Hematopoietic multipotent progenitor cell (in vitro differentiated cells): ENCODE data around the gene PRKCSH. TPM values are rescaled to one million over a fixed set of nuclear protein-coding genes. Genes with fewer than 3 reads are reported as not detected.
A peak's percentile ranks its signal among the peaks of the same experiment; 100 is the strongest.
"Not testable (repeated sequence)": the region's sequence is repeated elsewhere in the genome, so short reads cannot be mapped to it uniquely, and the experiment has no call there.

Experiments
- DNase-seq, 3 donors: peaks; one replicate each; pipeline ENCODE4 v3.0.0-alpha.2; 2011 to 2015; ENCODE audit warnings: low read depth in 2 of 3, low spot score in 2 of 3
- total RNA-seq: library from RNA; depleted of rRNA; stranded (reverse); fragments of >200 nt; gene quantifications from one replicate; pipeline ENCODE4 v1.2.3, GENCODE V29; 2012

The PRKCSH gene
- total RNA-seq, 1 donor: 221 TPM

DNA sequence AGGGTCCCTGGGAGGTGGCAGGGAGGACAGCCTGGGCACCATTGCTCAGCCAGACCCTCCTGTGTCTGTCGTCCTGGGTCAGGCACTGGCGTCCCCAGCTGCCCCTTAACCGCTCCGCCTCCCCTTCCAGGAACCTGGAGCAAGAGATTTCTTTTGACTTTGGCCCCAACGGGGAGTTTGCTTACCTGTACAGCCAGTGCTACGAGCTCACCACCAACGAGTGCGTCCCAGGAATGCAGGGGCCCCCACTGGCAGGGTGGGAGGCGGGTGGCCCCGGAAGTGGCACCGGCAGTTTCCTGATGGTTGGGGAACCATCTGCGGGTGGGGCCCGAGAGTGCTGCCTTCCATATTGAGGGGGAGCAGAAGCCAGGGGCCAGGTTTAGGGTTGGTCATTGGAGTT is 13.0 kb downstream of the PRKCSH start:
- no peak for DNase-seq

DNA sequence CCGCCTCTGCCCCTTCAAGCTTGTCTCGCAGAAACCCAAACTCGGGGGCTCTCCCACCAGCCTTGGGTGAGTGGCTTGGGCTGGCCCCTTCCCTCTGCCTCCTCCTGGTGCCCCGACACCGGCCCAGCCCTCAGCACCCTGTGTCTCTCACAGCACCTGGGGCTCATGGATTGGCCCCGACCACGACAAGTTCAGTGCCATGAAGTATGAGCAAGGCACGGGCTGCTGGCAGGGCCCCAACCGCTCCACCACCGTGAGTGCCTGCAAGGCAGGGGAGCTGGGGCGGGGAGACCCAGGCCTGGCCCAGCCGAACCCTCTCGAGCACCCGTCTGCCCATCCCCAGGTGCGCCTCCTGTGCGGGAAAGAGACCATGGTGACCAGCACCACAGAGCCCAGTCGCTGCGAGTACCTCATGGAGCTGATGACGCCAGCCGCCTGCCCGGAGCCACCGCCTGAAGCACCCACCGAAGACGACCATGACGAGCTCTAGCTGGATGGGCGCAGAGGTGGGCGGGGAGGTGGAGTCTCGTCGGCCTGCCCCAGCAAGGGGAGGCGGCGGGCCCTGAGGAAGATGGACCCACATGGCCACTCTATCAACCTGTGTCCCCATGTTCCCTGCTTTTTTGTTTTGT is 13.6 kb downstream of the PRKCSH start:
- no peak for DNase-seq

DNA sequence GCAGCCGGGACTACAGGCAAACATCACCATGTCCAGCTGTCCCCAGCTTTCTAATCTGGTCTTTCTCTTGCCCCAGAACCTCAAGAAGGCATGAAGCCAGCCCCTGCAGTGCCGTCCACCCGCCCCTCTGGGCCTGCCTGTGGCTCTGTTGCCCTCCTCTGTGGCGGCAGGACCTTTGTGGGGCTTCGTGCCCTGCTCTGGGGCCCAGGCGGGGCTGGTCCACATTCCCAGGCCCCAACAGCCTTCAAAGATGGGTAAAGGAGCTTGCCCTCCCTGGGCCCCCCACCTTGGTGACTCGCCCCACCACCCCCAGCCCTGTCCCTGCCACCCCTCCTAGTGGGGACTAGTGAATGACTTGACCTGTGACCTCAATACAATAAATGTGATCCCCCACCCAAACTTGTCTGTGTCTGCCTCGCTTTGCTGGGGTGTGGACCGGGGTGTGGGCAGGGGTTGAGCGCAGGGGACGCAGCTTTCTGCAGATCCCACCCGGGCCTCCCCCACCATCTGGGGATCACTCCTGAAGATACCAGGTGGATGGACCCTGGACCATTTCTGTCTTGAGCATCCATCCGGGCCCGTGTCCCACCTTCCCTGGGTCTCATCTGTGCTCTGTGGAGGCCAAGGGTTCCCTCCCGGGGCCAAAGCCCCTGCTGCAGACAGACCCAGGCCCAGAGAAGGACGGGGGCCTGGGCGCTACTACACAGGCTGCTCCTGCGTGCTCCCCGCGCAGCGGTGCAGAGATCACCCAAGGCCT is 15.3 kb downstream of the PRKCSH start:
- DNase-seq: no peak

DNA sequence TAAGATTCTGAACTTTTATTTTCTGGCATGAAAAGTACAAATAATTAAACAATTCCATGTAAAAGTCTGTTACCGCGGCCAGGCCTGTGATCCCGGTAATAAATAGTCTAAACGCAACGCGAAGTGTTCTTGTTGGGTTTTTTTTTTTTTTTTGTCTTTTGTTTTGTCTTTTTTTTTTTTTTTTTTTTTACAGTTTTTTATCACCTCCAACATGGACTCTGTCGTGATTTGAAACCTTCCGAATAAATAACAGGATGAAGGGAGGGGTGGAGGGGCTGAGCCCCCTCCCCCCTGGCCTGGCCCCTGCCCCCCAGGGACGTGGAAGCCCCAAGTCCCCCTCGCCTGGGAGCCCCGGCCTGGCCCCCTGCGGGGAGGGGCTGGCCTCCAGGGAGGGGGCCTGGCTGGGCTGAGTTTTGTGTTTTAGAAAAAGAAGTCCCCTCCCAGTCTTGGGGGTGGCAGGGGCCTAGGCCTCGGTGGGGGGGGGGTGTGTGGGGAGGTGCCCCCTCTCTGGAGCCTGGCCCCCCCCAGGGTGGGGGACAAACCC is 16.0 kb downstream of the PRKCSH start:
- DNase-seq: no peak

DNA sequence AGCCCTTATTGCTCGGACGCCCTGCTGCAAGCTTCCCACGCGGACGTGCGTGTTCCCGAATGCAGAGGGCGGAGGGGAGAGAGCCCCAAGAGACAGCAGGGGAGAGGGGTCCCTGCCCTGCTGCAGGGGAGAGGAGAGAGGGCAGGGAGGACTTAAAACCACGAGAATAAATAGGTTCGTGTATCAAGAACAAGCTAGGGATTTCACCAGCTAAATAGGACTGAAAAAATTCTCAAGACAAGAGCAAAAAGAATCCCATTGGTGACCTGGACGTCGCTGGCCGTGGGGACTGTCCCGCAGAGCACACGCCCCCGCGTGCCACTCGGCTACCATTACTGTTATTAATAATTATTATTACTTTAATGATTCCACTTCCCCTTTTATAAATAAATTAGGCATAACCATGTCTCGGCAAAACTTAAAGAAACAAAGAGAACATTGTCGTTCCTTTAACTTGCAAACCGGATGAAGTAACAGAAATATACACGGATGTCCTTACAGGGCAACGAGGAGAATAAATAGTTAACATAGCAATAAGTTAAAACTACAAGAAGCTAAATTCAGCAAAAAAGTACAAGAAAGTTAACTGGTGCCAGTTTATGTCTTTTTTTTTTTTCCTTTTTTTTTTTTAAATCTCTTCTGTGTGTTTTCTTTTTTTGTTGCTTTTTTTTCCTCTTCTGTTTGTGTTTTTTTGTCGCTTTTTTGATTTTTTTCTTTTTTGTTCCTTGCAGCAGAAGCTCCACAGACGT is 16.6 kb downstream of the PRKCSH start:
- no peak for DNase-seq

DNA sequence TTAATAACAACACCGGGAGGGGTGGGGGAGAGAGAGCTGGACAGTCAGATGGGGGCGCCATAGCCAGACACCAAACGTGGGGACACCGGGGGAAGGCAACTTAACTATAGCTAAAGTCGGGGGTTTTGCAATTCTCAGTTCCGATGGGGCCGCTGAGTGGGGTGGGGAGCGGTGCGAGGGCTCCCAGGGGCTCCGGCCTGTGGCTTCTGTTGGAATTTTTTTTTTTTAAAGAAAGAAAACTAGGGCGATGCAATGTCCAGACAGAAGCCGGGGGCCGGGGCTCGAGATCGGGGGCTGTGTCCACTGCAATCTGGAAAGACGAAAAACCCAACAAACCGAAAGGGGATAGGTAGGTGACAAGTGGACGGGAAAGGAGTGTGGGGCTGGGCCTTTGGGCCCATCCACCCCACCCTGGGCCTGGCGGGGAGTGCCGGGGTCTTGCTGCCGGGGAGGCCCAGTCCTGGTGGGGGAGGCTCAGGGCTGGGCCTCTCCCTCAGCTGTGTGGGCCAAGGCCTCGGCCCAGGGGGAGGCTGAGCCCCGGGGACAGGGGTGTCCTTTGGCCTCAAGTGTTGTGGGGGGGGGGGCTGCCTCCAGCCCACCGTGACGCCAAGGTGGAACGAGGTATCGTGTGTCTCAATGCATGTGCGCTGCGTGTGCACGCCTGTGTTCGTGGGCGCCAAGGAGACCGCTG is 17.3 kb downstream of the PRKCSH start:
- no peak for DNase-seq

DNA sequence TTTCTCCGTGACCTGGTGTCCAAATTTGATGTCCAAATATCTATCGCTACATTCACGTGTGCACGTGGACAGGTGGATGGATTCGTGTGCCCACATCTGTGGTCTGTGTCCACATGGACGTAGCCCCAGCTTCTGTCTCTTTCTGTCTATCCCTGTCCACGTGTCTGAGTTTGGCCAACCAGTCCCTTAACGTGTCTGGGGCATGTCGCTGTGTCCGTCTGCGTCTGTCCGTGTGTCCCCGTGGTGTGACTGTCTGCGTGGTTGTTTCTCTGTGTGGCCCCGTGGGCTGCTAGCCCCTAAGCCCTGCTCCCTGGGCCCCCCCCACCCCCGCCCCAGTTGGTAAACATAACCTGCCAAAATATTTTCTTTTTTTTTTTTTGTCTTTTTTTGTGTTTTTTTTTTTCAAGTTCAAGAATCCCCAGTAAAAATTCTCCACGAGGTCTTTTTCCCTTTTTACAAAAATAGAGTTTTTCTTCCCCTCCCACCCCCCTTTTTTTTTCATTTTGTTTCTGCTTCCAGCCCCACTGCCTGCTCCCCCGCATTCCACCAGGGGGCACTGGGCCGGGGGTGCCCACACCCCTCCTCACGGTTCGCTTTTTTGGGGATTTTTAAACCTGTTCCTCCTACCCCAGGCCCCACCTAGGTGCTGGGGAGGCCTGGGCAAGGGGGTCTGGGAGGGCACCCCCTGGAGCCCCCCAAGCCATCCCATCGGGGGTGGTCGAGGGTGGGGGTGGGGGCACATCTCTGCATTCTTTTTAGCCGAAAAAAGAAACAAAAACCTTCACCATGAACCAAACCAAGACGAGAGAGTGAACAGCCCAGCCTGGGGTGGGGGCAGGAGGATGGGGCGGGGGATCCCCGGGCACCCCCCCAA is 18.3 kb downstream of the PRKCSH start:
- DNase-seq: peak in 2 of 3 donors; percentile 43 to 51

DNA sequence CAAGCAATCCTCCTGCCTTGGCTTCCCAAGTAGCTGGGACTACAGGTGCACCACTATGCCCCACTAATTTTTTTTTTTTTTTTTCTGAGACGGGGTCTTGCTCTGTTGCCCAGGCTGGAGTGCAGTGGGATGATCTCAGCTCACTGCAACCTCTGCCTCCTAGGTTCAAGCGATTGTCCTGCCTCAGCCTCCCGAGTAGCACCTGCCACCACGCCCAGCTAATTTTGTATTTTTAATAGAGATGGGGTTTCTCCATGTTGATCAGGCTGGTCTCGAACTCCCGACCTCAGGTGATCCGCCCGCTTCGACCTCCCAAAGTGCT is 19.8 kb downstream of the PRKCSH start:
- not testable (repeated sequence) for DNase-seq

DNA sequence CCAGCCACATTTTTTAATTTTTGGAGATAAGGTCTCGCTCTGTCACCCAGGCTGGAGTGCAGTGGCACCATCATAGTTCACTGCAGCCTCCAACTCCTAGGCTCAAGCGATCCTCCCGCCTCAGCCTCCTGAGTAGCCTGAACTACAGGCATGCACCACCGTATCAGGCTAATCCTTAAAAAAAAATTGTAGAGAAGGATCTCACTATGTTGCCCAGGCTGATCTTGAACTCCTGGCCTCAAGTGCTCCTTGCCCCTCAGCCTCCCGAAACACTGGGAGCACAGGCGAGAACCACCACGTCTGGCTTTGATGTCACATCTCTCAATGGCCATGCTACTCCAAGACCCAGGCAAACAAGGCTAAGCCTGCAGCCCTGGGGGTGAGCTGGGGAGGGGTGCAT is 21.2 kb downstream of the PRKCSH start:
- no peak for DNase-seq

DNA sequence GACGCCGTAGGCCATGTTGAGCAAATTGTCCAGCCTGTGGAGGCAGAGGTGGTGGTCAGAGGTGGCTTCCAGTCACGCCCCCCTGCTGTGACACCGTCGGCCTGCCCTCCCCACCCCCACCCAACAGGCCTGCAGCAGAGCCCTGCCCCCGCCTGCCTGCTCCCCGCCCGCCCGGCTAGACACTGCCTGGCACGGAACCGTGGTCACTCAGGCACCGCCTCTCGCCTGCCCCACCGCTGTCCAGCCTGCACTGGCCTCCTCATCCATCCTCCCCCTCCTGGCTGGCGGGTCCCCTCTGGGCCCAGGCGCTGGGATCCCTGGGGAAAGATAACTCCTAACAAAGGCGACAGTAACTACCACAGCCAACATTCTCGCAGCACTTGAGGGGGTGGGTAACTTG is 21.7 kb downstream of the PRKCSH start:
- DNase-seq: no peak

DNA sequence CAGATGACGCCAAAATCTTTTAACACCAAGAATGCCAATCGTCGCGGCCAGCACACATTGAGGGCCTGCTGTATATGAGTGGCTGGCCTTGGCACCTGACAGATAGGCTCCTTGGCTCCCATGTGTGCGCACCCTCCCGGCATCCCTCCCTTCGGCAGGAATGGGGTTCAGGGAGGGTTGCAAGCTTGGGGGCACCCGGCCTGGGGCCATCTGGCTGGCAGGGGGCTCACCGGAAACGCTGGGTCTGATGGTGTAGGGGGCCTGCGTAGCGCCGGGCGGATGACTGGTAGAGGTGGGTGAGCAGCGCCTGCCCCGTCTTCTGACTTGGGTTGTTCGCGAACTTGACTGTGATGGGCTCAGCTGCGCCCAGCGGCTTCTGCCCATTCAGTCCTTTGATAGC is 22.4 kb downstream of the PRKCSH start:
- DNase-seq: no peak

DNA sequence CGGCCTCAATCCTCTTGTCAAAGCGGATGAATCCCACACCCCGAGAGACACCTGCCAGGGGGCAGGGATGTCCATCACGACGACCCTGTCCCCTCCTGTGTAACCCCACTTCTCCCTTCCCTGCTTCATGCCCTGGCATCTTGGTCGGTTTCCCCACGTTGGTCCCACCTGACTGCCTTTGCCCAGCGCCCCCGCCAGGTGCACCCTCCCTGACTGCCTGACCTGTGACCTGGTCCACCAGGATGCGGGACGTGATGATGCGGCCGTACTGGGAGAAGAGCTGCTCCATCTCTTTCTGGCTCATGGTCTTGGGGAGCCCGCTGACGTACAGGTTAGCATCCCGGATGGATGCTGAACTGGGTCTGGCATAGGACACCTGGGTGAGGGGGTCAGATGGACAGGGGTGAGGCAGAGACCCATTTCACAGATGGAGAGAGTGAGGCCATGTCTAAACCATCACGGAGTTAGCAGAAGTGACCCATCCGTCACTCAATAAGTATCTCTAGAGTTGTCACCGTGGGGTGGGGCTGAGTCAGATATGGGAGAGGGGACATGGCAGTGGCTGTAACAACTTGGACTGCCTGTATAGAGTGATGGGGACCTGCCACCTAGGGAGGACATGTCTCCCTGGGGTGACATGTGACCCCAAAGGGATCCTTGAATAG is 22.9 kb downstream of the PRKCSH start:
- DNase-seq: no peak

DNA sequence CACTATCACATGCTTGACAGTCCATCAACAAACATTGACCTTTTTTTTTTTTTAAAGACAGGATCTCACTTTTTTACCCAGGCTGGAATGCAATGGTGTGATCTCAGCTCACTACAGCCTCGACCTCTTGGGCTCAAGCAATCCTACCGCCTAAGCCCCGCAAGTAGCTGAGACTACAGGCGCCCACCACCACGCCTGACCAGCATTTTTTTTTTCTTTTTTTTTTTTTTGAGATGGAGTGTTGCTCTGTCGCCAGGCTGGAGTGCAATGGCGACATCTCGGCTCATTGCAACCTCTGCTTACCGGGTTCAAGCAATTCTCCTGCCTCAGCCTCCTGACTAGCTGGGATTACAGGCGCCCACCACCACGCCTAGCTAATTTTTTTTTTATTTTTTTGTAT is 23.5 kb downstream of the PRKCSH start:
- DNase-seq: not testable (repeated sequence)

DNA sequence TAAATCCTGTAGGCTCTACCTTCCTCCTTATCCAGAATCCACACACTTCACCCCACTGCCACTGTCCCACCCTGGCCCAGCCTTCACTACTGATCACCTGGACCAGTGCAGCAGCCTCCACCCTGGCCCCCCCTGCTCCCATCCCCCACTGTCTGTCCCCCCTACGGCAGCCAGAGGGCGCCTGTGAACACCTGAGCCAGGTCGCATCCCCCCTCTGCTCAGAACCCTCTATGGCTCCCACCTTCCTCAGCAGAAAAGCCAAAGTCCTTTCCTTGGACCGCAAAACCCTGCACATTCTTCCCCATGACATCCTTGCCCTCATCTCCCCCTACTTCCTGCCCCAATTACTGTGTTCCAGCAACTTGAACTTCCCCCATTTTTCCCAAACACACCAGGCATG is 24.8 kb downstream of the PRKCSH start:
- no peak for DNase-seq

DNA sequence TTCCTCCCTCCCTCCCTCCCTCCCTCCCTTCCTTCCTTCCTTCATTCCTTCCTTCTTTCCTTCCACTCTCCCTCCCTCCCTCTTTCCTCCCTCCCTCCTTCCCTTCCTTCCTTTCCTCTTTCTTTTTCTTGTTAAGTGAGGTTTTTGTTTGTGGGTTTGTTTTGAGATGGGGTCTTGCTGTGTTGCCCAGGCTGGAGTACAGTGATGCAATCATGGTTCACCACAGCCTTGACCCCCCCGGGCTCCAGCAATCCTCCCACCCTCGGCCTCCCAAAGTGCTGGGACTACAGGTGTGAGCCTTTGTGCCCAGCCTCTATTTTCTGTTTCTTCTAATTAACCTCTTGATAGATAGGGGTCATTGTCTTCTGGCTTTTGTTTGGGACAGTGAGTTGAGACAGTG is 26.0 kb downstream of the PRKCSH start:
- no peak for DNase-seq

DNA sequence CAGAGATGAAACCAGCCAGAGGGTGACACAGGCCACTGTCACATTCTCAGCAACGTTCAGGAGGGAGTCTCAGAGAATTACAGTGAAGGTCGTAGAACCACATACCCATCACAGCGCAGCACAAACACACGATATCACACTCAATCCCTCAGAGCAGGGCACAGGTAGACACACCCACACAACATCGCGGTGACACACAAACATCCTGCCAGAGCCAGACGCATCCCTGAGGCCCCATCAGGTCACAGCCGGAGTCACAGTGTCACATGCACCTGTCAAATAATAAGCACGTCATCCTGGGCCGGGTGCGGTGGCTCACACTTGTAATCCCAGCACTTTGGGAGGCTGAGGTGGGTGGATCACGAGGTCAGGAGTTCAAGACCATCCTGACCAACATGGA is 28.0 kb downstream of the PRKCSH start:
- no peak for DNase-seq

DNA sequence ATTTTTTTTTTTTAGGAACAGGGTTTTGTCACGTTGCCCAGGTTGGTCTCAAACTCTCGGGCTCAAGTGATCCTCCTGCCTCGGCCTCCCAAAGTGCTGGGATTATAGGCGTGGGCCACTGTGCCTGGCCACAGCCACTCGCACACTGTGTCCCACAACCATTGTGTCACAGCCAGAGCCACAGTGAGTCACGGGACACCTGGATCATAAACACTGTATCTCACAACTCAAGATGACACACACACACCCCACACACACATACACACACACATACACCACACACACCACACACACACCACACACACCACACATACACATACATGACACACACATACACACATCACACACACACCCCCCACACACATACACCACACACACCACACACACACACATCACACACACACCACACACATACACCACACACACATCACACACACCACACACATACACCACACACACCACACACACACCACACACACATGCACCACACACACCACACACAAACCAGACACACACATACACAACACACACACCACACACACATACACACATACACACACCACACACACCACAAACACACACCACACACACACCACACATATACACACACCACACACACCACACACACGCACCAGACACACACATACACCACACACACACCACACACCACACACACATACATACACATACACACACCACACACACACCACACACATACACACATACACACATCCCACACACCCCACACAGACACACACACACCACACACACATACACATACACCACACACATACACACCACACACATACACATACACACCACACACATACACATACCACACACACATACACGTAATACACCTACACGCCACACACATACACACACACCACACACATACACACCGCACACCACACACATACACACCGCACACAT is 29.2 kb downstream of the PRKCSH start:
- no peak for DNase-seq

DNA sequence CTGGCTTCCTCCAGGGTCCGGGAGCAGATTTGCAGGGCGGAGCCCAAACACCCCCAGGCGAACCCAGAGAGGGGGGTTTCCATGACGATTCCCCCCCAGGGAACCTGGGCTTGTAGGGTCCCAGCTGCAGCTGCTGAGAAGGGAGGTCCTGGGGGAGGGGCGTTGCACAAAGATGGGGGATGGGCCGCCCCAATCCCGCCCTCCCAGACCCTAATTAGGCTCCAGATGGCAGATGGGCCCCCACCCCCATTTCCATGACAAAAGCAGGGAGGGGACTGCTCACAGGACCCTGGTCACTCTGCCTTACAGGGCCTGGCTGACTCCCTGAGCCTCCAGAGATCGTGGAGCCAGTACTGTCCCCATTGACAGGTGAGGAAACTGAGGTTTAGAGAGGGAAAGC is 30.2 kb downstream of the PRKCSH start:
- no peak for DNase-seq
